T-helper 2 cell treated with Interferon-gamma antibody and Interleukin-4, amounts not matched to agents 100 ng/mL and 5 ng/mL, for 36 hours (primary cell): Measurements from ENCODE around the gene RPN2. TPM values are rescaled to one million over a fixed set of nuclear protein-coding genes. Genes with fewer than 3 reads are reported as not detected.

Experiments
- intact Hi-C: fragments of 100-400 bp; cut with micrococcal nuclease; formaldehyde crosslinking; loops from one replicate; pipeline ENCODE4 v1.15.1; 2023
- total RNA-seq: library from RNA; stranded (reverse); gene quantifications from 2 replicates; pipeline ENCODE4 v1.2.3, GENCODE V29; 2022

The RPN2 gene
- total RNA-seq, 1 donor from 2014 or later, result 241 TPM

- intact Hi-C loops, result no loop called here
Observed at GRCh38 chr20:37263686-37264085, 84.6 kb downstream of the RPN2 start.

- intact Hi-C loops, result no loop called here
Observed at GRCh38 chr20:37265152-37265551, 86.0 kb downstream of the RPN2 start.

GRCh38 chr20:37266940-37267666 is 88.0 kb downstream of the RPN2 start:
- intact Hi-C loops, result no loop called here

GRCh38 chr20:37267667-37268313 is 88.7 kb downstream of the RPN2 start:
- intact Hi-C loops, result no loop called here

GRCh38 chr20:37270576-37271420 is 91.7 kb downstream of the RPN2 start:
- intact Hi-C loops, result no loop called here

GRCh38 chr20:37271421-37271768 is 92.3 kb downstream of the RPN2 start:
- intact Hi-C loops, result no loop called here

- intact Hi-C loops, result no loop called here
Observed at GRCh38 chr20:37273988-37274387, 94.9 kb downstream of the RPN2 start.

- intact Hi-C loops, result no loop called here
Observed at GRCh38 chr20:37274851-37275524, 95.9 kb downstream of the RPN2 start.

GRCh38 chr20:37276494-37277252 is 97.5 kb downstream of the RPN2 start:
- intact Hi-C loops, result no loop called here

- intact Hi-C loops, result no loop called here
Observed at GRCh38 chr20:37277253-37277593, 98.1 kb downstream of the RPN2 start.

- intact Hi-C loops, result no loop called here
Observed at GRCh38 chr20:37278966-37279590, 99.9 kb downstream of the RPN2 start.

GRCh38 chr20:37279820-37280219 is 100.7 kb downstream of the RPN2 start:
- intact Hi-C loops, result no loop called here

GRCh38 chr20:37280403-37280802 is 101.3 kb downstream of the RPN2 start:
- intact Hi-C loops, result no loop called here

GRCh38 chr20:37282556-37282955 is 103.4 kb downstream of the RPN2 start:
- intact Hi-C loops, result no loop called here

- intact Hi-C loops, result no loop called here
Observed at GRCh38 chr20:37283530-37284195, 104.5 kb downstream of the RPN2 start.

- intact Hi-C loops, result loop anchor here (5.0 kb wide), 1 partner anchor 243 kb away; the partner anchor contains the start of gene BLCAP
Observed at GRCh38 chr20:37284691-37285161, 105.6 kb downstream of the RPN2 start.

GRCh38 chr20:37285664-37286374 is 106.7 kb downstream of the RPN2 start:
- intact Hi-C loops, result loop anchor here (5.0 kb wide), 1 partner anchor 241 kb away; the partner anchor contains the start of gene BLCAP

- intact Hi-C loops, result loop anchor here (5.0 kb wide), 1 partner anchor 239 kb away; the partner anchor contains the start of gene BLCAP
Observed at GRCh38 chr20:37288091-37288490, 109.0 kb downstream of the RPN2 start.
